HG03432 (cell line): ENCODE measurements around the gene FRY.

Experiments
- ATAC-seq: cut with Tn5 transposase; IDR thresholded peaks from one replicate; pipeline ENCODE4 v1.9.1; 2021; ENCODE audit warnings: mild to moderate bottlenecking, moderate library complexity; ENCODE audit not compliant: unreplicated experiment

Gene FRY

GRCh38 chr13:32347651-32348050 lies 316.1 kb downstream of the FRY start:
- ATAC-seq: no peak
